Measurements from ENCODE around the gene CCDC93.
"Not testable (repeated sequence)": the region's sequence is repeated elsewhere in the genome, so short reads cannot be mapped to it uniquely, and the experiment has no call there.

The CCDC93 gene

DNA sequence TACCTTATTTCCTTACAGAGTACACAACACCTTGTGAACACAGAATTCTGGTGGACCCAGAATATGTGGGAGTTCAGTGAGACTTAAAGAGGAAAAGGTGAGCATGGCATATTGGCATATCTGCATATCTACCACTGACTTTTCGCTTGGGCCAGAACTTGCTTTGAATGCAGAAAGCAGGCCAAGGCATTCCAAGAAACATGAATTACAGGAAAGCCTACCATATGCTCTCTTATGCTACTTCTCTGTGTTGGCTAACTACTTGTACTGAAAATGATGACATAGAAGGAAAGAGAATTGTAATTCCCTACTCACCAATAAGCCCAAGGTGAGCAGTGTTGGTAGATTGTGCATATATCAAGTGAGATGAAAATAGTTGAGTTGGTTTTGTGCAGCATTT is 31.4 kb upstream of the CCDC93 start:
- DNase-seq (ENCODE audit: low read depth): no peak

DNA sequence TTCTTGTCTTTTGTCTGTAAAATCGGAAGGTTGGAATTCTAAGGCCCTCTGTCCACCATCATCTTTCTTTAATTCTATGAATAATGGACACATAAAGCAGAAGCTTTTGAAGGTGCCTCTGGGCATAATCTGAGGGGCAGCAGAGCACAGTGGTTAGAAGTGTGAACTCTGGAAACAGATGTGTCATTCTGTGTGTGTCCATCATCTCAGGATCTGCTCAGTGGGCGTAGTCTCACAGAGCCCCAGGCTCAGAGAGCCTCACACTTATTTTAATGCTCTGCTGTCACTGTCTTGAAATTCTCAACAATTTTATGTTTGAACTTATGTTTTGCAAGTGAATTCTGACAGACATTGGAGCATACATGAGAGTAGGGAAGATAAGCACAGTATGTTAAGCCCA is 31.0 kb upstream of the CCDC93 start:
- no peak for DNase-seq (ENCODE audit: low read depth)

DNA sequence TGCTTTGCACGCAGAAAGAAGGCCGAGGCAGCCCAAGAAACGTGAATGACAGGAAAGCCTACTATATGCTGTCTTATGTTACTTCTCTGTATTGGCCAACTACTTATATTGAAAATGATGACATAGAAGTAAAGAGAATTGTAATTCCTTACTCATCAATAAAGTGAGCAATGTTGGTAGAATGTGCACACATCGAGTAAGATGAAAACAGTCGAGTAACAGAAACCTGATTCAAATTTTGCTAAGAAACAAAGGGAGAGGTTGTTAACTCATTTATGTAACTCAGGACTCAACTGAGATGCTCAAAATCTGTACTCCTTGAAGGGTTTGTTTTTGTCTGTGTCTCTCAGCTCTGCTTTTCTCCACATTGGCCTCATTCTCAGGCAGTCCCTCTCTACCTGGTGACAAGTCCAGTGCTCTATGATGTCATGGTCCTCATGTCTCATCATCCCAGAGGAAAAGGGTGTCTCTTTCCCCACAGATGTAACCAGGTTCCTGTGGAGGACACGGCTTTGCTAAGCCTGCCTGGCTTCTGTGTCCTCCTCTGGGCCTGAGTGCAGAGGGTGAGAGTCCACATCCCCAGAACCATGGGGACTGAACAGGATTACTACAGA is 30.3 kb upstream of the CCDC93 start:
- DNase-seq (ENCODE audit: low read depth): no peak

DNA sequence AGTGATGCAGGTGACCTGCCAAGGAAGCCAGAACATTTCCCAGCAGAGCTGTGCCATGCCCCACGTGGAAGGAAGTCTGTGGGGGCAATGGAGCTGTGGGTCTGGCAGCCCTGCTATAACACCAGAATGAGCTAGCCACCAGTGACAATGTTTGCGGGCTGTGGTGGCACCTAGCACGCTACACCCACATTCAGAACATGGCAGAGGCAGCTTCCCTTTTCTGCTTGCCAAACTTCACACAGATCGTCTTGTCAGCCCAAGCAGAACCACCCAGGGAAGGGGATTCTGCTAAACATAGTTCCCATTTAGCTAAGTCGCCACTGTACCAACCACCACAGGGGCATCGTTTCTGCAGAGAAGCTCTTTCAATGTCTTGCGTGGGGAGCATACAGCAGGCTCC is 27.0 kb upstream of the CCDC93 start:
- no peak for DNase-seq (ENCODE audit: low read depth)

DNA sequence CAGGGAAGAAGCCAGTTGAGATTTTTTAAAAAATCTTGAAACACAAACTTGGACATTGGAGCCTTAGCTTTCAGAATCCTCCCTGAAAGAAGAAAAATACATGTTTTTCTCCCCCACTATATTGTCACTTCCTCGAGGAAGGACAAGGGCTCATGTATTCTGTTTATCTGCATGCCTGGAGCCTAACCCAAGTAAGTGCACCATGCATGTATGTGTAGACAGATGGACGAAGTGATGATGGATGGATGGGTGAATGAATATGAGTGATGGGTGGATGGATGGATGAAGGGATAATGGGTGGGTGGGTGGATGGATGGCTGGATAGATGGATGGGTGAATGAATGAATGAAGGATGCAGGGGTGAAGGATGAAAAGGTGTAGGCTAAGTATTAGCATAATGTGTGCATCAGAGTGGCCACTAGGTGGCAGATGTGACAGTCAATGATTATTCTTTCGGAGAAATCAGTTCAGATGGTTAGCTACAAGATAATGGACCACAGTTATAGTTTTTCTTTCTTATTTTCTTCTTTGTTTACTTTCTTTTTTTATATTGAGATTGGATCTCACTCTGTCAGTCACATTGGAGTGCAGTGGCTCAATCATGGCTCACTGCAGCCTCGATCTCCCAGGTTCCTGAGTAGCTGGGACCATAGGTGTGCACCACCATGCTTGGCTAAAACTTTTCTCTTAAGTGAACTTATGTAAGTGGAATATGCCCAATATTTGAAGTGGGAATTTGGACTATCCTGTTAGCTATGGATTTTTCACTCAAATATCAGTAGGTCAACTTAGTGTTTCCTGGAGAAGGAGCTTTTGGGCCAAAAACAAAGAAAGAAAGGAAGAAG is 18.5 kb upstream of the CCDC93 start:
- DNase-seq (ENCODE audit: low read depth): peak; percentile 16

DNA sequence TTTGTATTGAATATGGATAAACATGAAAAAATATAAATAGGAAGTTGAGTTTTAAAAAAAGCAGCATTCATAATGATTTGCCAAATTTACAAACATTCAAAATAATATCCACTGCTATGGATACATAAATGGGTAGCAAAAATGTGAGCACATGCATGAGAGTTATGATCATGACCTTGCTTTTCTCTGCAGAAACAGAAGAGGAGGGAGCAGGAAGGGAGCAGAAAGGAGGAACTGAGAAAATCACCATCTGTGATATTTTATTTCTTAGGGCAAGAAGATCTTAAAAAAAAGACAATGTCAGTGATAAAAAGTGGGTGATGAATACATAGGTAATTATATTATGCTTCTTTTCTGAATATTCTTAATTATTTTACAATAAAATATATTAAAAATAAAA is 17.7 kb upstream of the CCDC93 start:
- DNase-seq (ENCODE audit: low read depth): no peak

DNA sequence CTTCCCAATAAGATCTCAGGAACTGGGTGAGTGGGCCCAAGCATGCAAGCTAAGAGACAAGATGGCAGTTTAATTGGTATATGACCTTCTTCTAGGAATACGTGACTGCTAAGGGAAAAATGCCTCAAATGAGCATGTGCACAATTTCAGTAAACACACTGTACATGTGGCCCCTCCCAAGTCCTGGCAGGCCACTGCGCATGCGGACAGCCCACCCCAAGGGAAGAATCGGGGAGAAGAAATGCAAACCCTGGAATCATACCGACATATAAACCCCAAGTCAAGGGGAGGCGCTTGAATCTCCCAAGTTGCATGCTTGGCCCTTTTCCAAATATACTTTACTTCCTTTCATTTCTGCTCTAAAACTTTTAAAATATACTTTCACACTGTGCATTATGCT is 15.2 kb upstream of the CCDC93 start:
- no peak for DNase-seq (ENCODE audit: low read depth)

DNA sequence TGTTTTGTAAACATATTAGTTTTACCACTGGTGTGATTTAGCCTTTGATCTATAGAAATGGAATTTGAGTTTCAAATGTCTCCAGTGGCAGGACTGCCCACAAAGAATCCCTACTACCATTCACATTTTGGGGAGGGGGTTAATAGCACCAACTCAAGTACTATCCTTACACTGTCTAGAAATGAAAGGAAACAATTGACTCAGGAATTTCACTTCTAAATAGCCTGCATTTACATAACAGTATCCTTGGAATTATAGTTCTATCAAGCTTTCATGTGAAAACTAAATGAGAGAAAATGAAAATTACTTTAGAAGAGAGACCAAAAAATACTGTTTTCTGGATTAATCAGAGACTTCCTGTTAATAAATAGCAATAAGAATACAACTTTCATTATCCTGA is 7.5 kb upstream of the CCDC93 start:
- DNase-seq (ENCODE audit: low read depth): no peak

DNA sequence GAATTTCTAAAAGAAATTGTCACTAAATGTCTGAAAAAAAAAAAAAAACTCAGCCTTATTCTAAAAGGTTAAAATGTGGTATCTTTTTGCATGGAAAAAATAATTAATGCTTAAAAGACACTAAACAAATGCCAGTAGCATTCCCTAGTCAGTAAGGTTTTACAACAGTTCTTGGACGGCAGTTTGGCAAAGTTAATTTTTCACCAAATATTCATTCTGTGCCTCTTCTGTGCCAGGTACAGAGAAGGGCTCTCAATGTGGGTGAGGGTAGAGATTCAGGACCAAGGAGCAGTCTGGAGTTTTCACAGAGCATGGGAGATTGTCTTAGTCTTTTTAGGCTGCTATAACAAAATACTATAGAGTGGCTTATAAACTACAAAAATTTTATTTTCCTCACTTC is 6.0 kb upstream of the CCDC93 start:
- DNase-seq (ENCODE audit: low read depth): no peak

DNA sequence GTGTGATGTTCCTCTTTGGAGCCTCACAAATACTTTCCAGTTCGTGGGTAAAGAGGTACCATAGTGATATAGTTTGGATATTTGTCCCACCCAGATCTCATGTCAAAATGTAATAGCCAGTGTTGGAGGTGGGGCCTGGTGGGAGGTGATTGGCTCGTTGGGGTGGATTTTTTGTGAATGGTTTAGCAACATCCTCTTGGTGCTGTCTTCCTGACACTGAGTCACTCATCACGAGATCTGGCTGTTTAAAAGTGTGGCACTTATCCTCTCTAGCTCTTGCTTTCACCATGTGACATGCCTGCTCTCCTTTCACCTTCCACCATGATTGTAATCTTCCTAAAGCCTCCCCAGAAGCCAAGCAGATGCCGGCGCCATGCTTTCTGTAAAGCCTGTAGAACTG is 3.0 kb upstream of the CCDC93 start:
- no peak for DNase-seq (ENCODE audit: low read depth)

DNA sequence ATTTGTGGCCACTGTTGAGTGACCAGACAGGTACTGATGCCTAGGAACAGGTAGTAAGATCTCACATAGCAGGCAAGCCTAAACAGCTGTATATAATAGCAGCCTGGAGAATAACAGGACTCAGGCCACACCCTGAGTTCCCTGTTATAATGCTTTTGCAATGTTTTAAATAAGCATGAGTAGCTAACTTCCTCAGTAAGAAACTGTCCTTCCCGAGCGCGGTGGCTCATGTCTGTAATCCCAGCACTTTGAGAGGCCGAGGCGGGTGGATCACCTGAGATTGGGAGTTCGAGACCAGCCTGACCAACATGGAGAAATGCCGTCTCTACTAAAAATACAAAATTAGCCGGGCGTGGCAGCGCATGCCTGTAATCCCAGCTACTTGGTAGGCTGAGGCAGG is 1.9 kb upstream of the CCDC93 start:
- not testable (repeated sequence) for DNase-seq (ENCODE audit: low read depth)

DNA sequence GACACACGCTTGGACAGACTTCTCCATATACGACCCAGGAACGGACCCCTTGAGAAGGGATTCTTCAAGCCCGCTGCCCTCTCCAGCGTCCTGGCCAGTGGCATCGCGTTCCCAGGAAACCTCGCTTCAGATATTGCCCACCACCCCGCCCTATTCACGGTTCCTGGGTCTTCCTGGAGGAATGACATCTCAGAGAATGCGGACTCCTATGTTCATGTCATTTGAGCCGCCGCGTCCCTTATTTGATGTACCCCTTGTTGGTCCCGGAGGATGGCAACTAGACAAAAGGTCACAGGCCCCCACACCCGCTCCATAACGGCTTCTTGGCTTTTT is 588 bp upstream of the CCDC93 start:
- no peak for DNase-seq (ENCODE audit: low read depth)

DNA sequence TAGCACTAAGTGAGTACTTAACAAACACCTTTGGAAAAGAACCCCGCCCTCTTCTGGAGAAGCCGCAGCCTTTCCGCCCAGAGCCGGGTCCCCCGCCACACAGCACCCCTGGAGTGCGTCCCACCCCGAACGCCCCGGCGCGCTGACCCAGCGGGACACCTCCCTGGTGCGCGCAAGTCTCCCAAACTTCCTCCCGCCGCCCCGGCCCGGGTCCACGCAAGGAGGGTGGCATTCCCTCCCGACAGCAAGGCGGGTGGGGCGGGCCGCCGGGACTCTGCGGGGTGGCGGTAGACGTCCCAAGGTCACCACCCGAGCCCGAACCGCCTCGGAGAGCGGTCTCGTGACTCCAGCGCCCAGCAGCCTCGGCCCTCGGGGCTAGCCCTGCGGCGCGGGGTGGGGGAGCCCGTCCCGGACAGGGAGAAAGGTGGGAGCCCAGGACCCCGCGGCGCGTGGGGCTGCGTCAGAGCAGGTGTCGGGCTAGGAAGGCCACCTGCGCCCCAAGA is 598 bp downstream of the CCDC93 start:
- no peak for DNase-seq (ENCODE audit: low read depth)

DNA sequence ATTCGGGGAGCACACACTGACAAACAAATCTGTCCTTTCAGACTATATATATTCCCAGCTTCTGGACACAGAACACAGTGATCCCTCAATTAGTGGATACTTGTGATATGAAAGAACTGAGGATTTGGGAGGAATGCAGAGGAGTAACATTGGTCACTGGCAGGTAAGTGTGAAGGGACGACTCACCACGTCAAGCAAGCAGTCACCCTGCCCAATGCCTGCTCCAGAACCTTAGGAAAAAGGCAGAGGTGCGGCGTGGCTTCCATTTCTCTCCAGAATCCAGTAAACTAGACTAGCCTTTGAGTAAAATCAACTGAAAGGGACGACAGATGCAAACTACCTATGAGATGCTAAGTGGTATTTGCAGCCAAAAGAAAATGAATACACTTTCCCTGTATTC is 1.1 kb downstream of the CCDC93 start:
- no peak for DNase-seq (ENCODE audit: low read depth)

DNA sequence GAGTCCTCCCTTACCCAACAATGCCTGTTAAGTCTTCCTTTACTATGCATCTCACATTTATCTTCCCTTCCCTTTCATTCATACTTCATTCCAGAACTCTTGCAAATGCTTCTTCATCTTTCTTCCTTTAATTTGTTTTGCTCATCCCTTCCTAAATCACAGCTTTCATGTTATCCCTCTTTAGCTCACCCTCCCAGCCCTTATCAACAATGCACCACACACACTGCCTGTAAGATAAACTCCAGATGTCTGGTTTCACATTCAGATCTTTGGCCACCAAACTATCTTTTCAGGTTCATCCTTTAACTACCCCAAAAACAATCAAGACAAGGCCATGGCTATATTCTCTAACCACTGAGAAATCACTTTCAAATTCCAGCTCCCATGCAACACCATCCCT is 3.4 kb downstream of the CCDC93 start:
- DNase-seq (ENCODE audit: low read depth): no peak

DNA sequence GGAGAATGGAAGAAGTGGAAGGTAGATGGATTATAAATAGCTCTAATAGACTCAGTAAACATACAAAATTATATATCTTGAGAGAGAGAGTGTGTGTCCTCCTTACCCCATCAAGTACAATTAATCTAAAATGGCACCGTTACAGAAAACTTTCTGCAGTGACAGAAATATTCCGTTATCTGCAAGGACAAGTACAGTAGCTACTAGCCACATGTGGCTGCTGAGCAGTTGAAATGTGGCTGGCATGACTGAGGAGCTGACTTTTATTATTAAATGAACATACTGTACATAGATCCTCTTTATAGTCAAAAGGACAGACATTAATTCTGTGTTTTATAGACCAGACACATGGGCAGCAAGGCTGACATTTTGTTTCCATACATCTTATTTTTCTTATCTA is 7.0 kb downstream of the CCDC93 start:
- no peak for DNase-seq (ENCODE audit: low read depth)

DNA sequence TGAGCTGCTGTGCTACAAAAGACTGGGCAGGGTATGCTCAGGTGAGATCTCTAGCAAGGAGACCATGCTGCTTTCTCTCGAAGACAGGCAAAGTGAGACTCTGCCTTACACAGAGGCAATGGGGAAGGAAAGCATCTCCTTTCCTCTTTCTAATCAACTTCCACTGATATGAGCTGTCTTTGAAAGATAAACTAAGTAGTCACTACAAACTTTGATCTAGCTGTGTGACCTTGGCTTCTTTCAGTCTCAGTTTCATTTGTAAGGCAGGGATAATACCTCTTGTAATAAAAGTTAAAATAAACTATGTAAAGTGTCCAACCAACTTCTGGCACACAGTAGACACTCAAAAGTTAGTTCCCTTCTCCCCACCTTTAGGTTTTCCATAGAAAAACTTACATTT is 7.5 kb downstream of the CCDC93 start:
- DNase-seq (ENCODE audit: low read depth): no peak

DNA sequence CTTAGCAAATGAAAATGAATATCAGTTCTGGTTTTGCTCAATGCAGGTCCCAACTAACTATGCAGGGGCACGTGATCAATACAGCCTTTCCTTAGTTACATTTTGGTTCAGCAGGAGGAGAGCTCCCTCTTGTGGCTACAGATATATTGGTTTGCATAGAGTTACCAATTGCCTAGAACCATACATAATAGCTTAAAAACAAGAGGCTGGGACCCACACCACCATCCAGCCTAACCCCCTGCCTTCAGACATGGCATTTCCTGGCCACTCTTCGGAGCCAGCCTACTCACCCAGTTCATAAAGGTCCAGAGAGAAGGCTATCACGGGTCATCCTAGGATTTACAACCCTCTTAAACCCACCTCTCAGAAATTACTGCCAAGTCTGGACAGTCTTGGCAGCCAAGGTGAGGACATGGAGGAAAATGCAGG is 10.5 kb downstream of the CCDC93 start:
- DNase-seq (ENCODE audit: low read depth): peak; percentile 36

DNA sequence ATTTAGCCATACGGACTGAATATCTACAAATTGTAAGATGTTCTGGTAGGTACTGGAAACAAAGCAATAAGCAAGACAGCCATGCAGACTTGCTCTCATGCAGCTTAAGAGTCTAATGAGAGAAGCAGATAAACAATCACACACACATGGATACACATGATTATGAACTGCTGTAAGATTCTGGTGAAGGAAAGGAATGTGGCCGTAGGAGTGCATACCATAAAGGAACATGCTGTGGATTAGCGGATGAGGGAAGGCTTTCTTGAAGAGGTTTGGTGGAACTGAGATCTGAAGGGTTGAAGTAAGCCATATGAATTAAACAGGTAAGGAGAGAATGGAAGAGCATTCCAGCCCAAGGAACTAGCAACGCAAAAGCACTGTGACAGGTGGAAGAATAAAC is 13.8 kb downstream of the CCDC93 start:
- DNase-seq (ENCODE audit: low read depth): no peak

DNA sequence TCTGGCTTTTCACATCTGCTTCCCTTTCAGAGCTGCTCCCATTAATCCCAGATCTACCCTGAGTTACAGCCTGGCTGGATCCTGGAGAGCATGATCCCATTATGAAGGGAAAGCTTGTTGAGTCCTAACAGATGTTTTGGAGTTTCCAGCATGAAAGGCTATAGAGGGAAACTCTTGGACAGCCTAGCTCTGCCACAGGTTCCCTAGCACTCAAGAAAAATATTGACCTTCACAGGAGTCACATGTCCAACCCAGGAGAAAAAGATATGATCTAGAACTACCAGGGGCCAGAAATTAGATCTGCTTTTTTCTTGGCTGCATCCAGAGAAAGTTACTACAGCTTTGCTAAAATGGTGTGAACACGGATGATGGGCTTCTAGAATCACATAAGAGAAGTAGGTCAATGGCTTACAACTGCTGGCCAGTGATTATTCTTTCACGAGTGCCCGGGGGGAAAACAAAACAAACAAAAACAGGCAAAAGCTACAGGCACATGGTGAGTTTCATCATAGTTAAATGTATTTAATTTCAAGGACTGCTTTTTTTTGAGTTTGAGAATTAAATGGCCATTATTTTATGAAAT is 15.9 kb downstream of the CCDC93 start:
- DNase-seq (ENCODE audit: low read depth): no peak

DNA sequence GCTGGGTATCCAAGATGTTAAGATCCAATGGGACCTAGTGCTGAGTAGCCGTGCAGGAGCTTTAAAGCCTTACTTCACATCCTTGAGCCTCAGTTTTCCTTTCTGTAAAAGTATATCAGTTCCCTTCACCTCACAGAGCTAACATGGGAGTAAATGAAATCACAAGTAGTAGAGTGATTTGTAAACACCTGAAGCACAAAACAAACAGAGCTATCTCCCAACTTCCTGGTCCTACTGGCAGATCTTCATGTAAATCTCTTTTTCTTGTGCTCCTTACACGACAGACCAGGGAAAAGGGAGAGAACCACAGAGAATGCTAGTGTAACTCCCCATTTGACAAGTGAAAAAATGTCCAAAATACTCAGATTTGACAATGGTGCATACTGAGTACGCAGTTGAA is 17.3 kb downstream of the CCDC93 start:
- no peak for DNase-seq (ENCODE audit: low read depth)

DNA sequence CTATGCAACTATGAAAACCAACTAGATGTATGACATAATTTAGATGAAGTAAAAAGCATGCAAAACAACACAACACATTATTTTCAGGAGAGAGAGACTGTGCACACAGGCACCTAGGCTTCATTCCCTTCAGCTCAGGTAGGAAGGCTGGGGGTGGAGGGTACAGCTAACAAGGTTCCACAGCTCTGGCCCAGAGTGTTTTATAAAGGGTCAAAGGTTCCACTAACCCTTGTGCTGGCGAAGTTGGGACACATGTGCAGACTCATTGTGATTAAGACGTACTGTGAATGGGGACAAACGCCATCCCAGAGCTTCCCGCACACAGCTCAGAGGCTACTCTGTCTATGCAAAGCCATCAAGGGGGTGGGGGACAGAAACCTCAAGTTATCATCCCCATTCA is 19.1 kb downstream of the CCDC93 start:
- DNase-seq (ENCODE audit: low read depth): no peak

DNA sequence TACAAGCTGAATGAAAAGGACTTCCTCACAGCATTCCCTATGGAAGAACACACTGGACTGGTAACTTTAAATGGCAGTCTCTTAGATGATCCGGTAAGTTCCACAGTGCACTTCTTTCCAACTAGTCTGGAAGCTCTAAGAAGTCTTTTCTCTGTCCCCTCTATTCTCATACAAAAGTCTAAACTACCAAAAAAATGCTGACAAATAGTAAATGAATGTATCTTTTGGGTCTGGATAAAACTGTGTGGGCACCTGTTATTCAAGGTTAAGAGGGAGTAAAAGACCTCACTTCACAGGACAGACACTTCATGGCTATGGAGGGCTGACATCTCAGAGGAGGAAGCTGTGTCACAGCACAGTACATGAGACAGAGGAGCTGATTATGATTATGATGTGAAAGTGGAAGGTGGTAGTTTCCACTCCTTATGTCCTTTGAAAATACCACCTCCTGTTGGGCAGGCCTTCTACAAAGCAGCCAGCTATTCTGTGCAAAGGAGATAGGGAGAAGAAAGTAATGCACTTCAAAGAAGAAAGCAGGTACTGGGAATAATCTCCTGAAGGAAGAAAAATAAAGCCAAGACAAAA is 23.9 kb downstream of the CCDC93 start:
- no peak for DNase-seq (ENCODE audit: low read depth)
